ENCODE measurements around the gene ABCC4. TPM values are rescaled to one million over a fixed set of nuclear protein-coding genes. Genes with fewer than 3 reads are reported as not detected.
A peak's percentile ranks its signal among the peaks of the same experiment; 100 is the strongest.

ABCC4 gene
- total RNA-seq, 1 experiment from 2014 or later: 17.7 TPM

DNA sequence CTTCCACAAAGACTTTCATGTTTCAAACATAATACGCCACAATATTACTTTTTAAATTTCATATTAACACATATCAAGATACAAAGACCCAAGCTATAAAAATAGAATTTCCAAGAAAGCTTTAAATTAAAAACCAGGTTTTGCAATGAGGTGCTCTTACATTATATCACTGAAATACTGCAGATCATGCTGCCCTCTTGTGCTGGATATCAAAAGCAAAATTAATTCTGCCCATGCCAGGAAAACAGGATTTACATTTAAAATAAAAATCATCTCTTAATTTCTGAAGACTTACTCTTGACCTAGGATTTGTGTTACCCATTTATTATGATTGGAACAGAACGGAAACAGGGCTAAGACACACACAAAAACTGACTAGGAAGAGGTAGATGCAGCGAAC lies 145.0 kb downstream of the ABCC4 start:
- ATAC-seq: no peak
- no peak overlapping the region for H2AFZ ChIP-seq (ENCODE audit: low read length)
- TF ChIP-seq, protein P1, sequence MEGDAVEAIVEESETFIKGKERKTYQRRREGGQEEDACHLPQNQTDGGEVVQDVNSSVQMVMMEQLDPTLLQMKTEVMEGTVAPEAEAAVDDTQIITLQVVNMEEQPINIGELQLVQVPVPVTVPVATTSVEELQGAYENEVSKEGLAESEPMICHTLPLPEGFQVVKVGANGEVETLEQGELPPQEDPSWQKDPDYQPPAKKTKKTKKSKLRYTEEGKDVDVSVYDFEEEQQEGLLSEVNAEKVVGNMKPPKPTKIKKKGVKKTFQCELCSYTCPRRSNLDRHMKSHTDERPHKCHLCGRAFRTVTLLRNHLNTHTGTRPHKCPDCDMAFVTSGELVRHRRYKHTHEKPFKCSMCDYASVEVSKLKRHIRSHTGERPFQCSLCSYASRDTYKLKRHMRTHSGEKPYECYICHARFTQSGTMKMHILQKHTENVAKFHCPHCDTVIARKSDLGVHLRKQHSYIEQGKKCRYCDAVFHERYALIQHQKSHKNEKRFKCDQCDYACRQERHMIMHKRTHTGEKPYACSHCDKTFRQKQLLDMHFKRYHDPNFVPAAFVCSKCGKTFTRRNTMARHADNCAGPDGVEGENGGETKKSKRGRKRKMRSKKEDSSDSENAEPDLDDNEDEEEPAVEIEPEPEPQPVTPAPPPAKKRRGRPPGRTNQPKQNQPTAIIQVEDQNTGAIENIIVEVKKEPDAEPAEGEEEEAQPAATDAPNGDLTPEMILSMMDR (conservative IDR thresholded peaks at IDR 0.05; ENCODE audit: low read depth, low read length): peak; percentile 75
- TF ChIP-seq EZH2phosphoT487 (IDR thresholded peaks at IDR 0.05; ENCODE audit: borderline replicate concordance, low read length) (no peak), EZH2 (IDR thresholded peaks at IDR 0.05; ENCODE audit: low read length, unreplicated experiment) (no peak)
- no peaks in the 10 kb centered on the region for H3K9me2 ChIP-seq (replicated peaks; ENCODE audit: low read length)
- 0 out of 2 replicates have a peak overlapping the region, but pooled peaks have one; percentile 73 for H3K4me2 ChIP-seq (ENCODE audit: low read length)
- intact Hi-C loops (cut with micrococcal nuclease): loop anchor here (1.0 to 10.0 kb wide), 4 partner anchors 154 to 481 kb away; no protein-coding TSS in a partner anchor
- no peaks in the 10 kb centered on the region for H3K9me3 ChIP-seq (ENCODE audit: low read length)
- H3K79me2 ChIP-seq (ENCODE audit: low read length): no peaks in the 10 kb centered on the region
- H3F3A ChIP-seq (ENCODE audit: low read length, unreplicated experiment): no peaks in the 10 kb centered on the region
- POLR2A ChIA-PET (ENCODE audit: unreplicated experiment): interaction anchor here (0.6 kb wide), 1 partner anchor 580 kb away, joined by 8 read pairs; no protein-coding TSS in a partner anchor
- CTCF ChIA-PET: interaction anchor here (0.6 to 1.6 kb wide), 8 partner anchors 134 to 536 kb away, joined by 3 to 12 read pairs (median 4); no protein-coding TSS in a partner anchor
- H3K4me3 ChIP-seq (ENCODE audit: low read length): no peak overlapping the region
- H3K36me3 ChIP-seq (ENCODE audit: low read depth, low read length): no peaks in the 10 kb centered on the region; the same call in 1 of the 2 replicates
- peak overlapping the region; percentile 82 for H3K9ac ChIP-seq (ENCODE audit: low read length)
- no TSS peak for BruUV-seq (replicated peaks)
- H3K27ac ChIP-seq (ENCODE audit: low read length): peak overlapping the region; percentile 98
- H3K4me1 ChIP-seq (ENCODE audit: insufficient read depth, low read length): peaks cover 33% of the 10 kb centered on the region
- DNase-seq: peak; percentile 56
- H3K27me3 ChIP-seq (ENCODE audit: low read length): no peaks in the 10 kb centered on the region
- H4K20me1 ChIP-seq (ENCODE audit: low read length): no peaks in the 10 kb centered on the region

DNA sequence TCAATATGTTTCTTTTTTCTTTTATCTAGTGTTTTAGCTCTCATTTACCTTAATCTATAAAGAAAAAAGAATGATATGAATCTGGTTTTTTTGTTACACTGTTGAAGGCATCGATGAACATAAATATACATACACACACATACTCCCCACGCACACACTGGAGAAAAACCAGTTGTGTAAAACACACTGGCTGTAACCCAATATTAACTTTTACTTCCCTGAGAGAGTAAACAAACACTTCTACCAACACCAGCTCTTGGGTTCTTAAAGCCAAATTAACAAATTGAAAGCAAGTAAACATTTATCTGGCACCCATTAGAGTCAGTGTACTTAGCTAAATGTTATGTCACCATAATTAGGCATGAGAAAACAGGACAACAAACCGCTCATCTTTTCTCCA lies 145.7 kb downstream of the ABCC4 start:
- no TSS peak for BruUV-seq (replicated peaks)
- Histone ChIP-seq H3K36me3 (ENCODE audit: low read depth, low read length) (no peaks in the 10 kb centered on the region; the same call in 1 of the 2 replicates), H4K20me1 (ENCODE audit: low read length) (no peaks in the 10 kb centered on the region), H3K9me3 (ENCODE audit: low read length) (no peaks in the 10 kb centered on the region), H3K4me2 (ENCODE audit: low read length) (peak overlapping the region; percentile 73), H3K27me3 (ENCODE audit: low read length) (no peaks in the 10 kb centered on the region), H3K27ac (ENCODE audit: low read length) (peak overlapping the region; percentile 98), H3F3A (ENCODE audit: low read length, unreplicated experiment) (no peaks in the 10 kb centered on the region), H3K4me3 (ENCODE audit: low read length) (no peak overlapping the region), H3K4me1 (ENCODE audit: insufficient read depth, low read length) (peaks cover 39% of the 10 kb centered on the region), H3K9me2 (replicated peaks; ENCODE audit: low read length) (no peaks in the 10 kb centered on the region), H3K79me2 (ENCODE audit: low read length) (no peaks in the 10 kb centered on the region), H2AFZ (ENCODE audit: low read length) (no peak overlapping the region), H3K9ac (ENCODE audit: low read length) (peak overlapping the region; percentile 82)
- intact Hi-C loops (cut with micrococcal nuclease): loop anchor here (10.0 kb wide), 2 partner anchors 291 to 371 kb away; no protein-coding TSS in a partner anchor
- DNase-seq: no peak
- TF ChIP-seq, protein P1 (conservative IDR thresholded peaks at IDR 0.05; ENCODE audit: low read depth, low read length): no peak
- TF ChIP-seq EZH2phosphoT487 (IDR thresholded peaks at IDR 0.05; ENCODE audit: borderline replicate concordance, low read length) (no peak), EZH2 (IDR thresholded peaks at IDR 0.05; ENCODE audit: low read length, unreplicated experiment) (no peak)
- CTCF ChIA-PET: interaction anchor here (0.6 to 1.6 kb wide), 10 partner anchors 189 to 726 kb away, joined by 3 to 12 read pairs (median 4); no protein-coding TSS in a partner anchor
- POLR2A ChIA-PET (ENCODE audit: unreplicated experiment): interaction anchor here (0.6 kb wide), 2 partner anchors 482 to 580 kb away, joined by 7 to 8 read pairs; no protein-coding TSS in a partner anchor
- ATAC-seq: no peak

DNA sequence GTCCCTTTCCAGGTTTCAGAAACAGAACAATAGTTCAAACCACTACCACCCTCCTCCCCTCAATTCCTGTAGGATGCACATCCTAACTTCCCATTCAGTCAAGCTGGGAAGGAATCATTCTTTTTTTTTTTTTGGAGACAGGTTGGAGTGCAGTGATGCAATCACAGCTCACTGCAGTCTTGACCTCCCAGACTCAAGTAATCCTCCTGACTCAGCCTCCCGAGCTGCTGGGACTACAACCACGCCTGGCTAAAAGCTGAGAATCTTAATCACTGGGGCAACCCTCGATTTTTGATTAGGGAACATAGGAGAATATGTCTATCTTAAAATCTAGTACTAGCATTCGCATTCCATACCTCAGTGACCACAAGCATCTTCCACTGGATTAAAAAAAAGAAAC lies 146.2 kb downstream of the ABCC4 start:
- Histone ChIP-seq H3K9ac (ENCODE audit: low read length) (peak overlapping the region; percentile 82), H3K4me3 (ENCODE audit: low read length) (peak overlapping the region; percentile 19; the same call in 1 of the 2 replicates), H3K4me2 (ENCODE audit: low read length) (peak overlapping the region; percentile 73), H3K27ac (ENCODE audit: low read length) (peak overlapping the region; percentile 98), H3F3A (ENCODE audit: low read length, unreplicated experiment) (no peaks in the 10 kb centered on the region), H3K27me3 (ENCODE audit: low read length) (no peaks in the 10 kb centered on the region), H2AFZ (ENCODE audit: low read length) (no peak overlapping the region), H4K20me1 (ENCODE audit: low read length) (no peaks in the 10 kb centered on the region), H3K4me1 (ENCODE audit: insufficient read depth, low read length) (peaks cover 43% of the 10 kb centered on the region), H3K36me3 (ENCODE audit: low read depth, low read length) (no peaks in the 10 kb centered on the region; the same call in 1 of the 2 replicates), H3K9me3 (ENCODE audit: low read length) (no peaks in the 10 kb centered on the region), H3K79me2 (ENCODE audit: low read length) (no peaks in the 10 kb centered on the region), H3K9me2 (replicated peaks; ENCODE audit: low read length) (no peaks in the 10 kb centered on the region)
- intact Hi-C loops (cut with micrococcal nuclease): loop anchor here (10.0 kb wide), 2 partner anchors 290 to 370 kb away; no protein-coding TSS in a partner anchor
- no TSS peak for BruUV-seq (replicated peaks)
- peak; percentile 2; the same call in 1 of the 2 replicates for ATAC-seq
- peak; percentile 38 for DNase-seq
- TF ChIP-seq EZH2phosphoT487 (IDR thresholded peaks at IDR 0.05; ENCODE audit: borderline replicate concordance, low read length) (no peak), EZH2 (IDR thresholded peaks at IDR 0.05; ENCODE audit: low read length, unreplicated experiment) (no peak)
- TF ChIP-seq, protein P1 (conservative IDR thresholded peaks at IDR 0.05; ENCODE audit: low read depth, low read length): no peak
- CTCF ChIA-PET: interaction anchor here (0.6 to 1.6 kb wide), 5 partner anchors 158 to 725 kb away, joined by 3 to 9 read pairs (median 3); no protein-coding TSS in a partner anchor
- POLR2A ChIA-PET (ENCODE audit: unreplicated experiment): interaction anchor here (0.6 kb wide), 1 partner anchor 481 kb away, joined by 7 read pairs; no protein-coding TSS in a partner anchor

Data from PC-3 (cell line).